OCI-LY1 (cell line): ENCODE data around the gene MN1.

Source experiments
- EZH2 ChIP-seq: fragments of 200-600 bp; sonication (generic), shearing (Covaris generic); IDR thresholded peaks from 2 replicates; pipeline ENCODE4 v1.8.0; 2017; ENCODE audit warnings: borderline replicate concordance, mixed run types, mild to moderate bottlenecking, antibody characterized with exemption, low read length, moderate library complexity, mixed read lengths
- TF ChIP-seq, protein P1 (sequence below): fragments of 200-600 bp; sonication (generic), shearing (Covaris generic); IDR thresholded peaks from 2 replicates; pipeline ENCODE4 v1.5.1; 2017; ENCODE audit warnings: mild to moderate bottlenecking, antibody characterized with exemption, low read length, moderate library complexity, mixed read lengths

DNA sequence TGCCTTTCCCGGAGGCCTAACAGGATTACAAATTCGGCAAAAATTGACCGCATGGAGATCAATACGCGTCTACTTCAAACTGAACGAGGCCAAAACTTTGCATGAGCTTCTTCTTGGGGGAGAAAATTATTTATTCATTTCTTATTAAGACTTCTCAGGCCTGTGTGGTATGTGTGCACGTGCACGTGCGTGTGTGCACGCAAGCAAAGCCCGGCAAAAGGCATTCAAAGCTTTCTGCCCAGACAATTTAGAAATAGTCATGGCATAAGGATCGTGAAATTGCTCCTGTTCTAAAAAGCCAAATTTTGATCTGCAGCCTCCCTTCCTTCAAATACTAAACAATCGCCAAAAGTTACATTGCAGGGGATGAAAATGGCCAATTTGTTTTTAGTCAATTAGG is 14.6 kb downstream of the MN1 start:
- TF ChIP-seq, protein P1, sequence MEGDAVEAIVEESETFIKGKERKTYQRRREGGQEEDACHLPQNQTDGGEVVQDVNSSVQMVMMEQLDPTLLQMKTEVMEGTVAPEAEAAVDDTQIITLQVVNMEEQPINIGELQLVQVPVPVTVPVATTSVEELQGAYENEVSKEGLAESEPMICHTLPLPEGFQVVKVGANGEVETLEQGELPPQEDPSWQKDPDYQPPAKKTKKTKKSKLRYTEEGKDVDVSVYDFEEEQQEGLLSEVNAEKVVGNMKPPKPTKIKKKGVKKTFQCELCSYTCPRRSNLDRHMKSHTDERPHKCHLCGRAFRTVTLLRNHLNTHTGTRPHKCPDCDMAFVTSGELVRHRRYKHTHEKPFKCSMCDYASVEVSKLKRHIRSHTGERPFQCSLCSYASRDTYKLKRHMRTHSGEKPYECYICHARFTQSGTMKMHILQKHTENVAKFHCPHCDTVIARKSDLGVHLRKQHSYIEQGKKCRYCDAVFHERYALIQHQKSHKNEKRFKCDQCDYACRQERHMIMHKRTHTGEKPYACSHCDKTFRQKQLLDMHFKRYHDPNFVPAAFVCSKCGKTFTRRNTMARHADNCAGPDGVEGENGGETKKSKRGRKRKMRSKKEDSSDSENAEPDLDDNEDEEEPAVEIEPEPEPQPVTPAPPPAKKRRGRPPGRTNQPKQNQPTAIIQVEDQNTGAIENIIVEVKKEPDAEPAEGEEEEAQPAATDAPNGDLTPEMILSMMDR = no peak
- no peak for TF ChIP-seq EZH2
